Measurements from ENCODE around the gene ZNFX1. TPM values are rescaled to one million over a fixed set of nuclear protein-coding genes. Genes with fewer than 3 reads are reported as not detected.

The ZNFX1 gene
- total RNA-seq, 1 donor from 2014 or later = 77.4 TPM

- Mint-ChIP-seq H3K9me3 (ENCODE audit: unreplicated experiment) (no peaks in the 10 kb centered on the region), H3K36me3 (ENCODE audit: low read depth, unreplicated experiment) (peaks cover 31% of the 10 kb centered on the region), H3K4me3 (ENCODE audit: unreplicated experiment) (no peak overlapping the region), H3K27me3 (ENCODE audit: low read depth, unreplicated experiment) (no peaks in the 10 kb centered on the region), H3K4me1 (ENCODE audit: low read depth, unreplicated experiment) (no peaks in the 10 kb centered on the region), H3K27ac (ENCODE audit: unreplicated experiment) (no peak overlapping the region)
- Histone ChIP-seq H3K27ac (ENCODE audit: low read depth, low read length) (no peak overlapping the region), H3K79me2 (ENCODE audit: insufficient read depth, low read length) (no peaks in the 10 kb centered on the region), H3K36me3 (ENCODE audit: insufficient read depth, low read length) (peaks cover 59% of the 10 kb centered on the region), H3K27me3 (ENCODE audit: insufficient read depth, low read length) (no peaks in the 10 kb centered on the region), H3K9me3 (ENCODE audit: insufficient read depth, low read depth, low read length) (no peaks in the 10 kb centered on the region), H3K9ac (ENCODE audit: low read length) (no peak overlapping the region), H4K20me1 (ENCODE audit: insufficient read depth, low read length) (peaks cover 19% of the 10 kb centered on the region), H3K4me3 (ENCODE audit: insufficient read depth, low read depth, low read length) (no peak overlapping the region), H3K4me2 (ENCODE audit: low read length) (no peak overlapping the region), H2AFZ (ENCODE audit: low read depth, low read length) (no peak overlapping the region), H3K4me1 (ENCODE audit: insufficient read depth, low read length) (no peaks in the 10 kb centered on the region)
- DNase-seq (ENCODE audit: low read depth) (no peak), FAIRE-seq (no peak)
- TF ChIP-seq EZH2 (IDR thresholded peaks at IDR 0.05; ENCODE audit: insufficient read depth, low read length) (no peak), CTCF (IDR thresholded peaks at IDR 0.05; ENCODE audit: insufficient read depth, low read depth, low read length) (no peak)
Measured at GRCh38 chr20:49256261-49256660, 21.6 kb downstream of the ZNFX1 start.

GRCh38 chr20:49252556-49253350 is 25.1 kb downstream of the ZNFX1 start:
- no peaks in the 10 kb centered on the region for H3K9me3 ChIP-seq (ENCODE audit: insufficient read depth, low read depth, low read length)
- no peaks in the 10 kb centered on the region for H3K27me3 ChIP-seq (ENCODE audit: insufficient read depth, low read length)
- DNase-seq (ENCODE audit: low read depth) (no peak), FAIRE-seq (no peak)
- peaks cover 41% of the 10 kb centered on the region for H3K36me3 Mint-ChIP-seq (ENCODE audit: low read depth, unreplicated experiment)
- H3K4me3 Mint-ChIP-seq (ENCODE audit: unreplicated experiment) = no peak overlapping the region
- no peak overlapping the region for H3K4me2 ChIP-seq (ENCODE audit: low read length)
- no peaks in the 10 kb centered on the region for H3K27me3 Mint-ChIP-seq (ENCODE audit: low read depth, unreplicated experiment)
- H3K4me1 ChIP-seq (ENCODE audit: insufficient read depth, low read length) = no peaks in the 10 kb centered on the region
- peaks cover 20% of the 10 kb centered on the region for H4K20me1 ChIP-seq (ENCODE audit: insufficient read depth, low read length)
- no peak overlapping the region for H3K27ac Mint-ChIP-seq (ENCODE audit: unreplicated experiment)
- TF ChIP-seq EZH2 (IDR thresholded peaks at IDR 0.05; ENCODE audit: insufficient read depth, low read length) (no peak), CTCF (IDR thresholded peaks at IDR 0.05; ENCODE audit: insufficient read depth, low read depth, low read length) (no peak)
- H3K9me3 Mint-ChIP-seq (ENCODE audit: unreplicated experiment) = no peaks in the 10 kb centered on the region
- H3K27ac ChIP-seq (ENCODE audit: low read depth, low read length) = no peak overlapping the region
- no peak overlapping the region for H2AFZ ChIP-seq (ENCODE audit: low read depth, low read length)
- no peaks in the 10 kb centered on the region for H3K79me2 ChIP-seq (ENCODE audit: insufficient read depth, low read length)
- no peak overlapping the region for H3K9ac ChIP-seq (ENCODE audit: low read length)
- H3K36me3 ChIP-seq (ENCODE audit: insufficient read depth, low read length) = peaks cover 74% of the 10 kb centered on the region
- H3K4me3 ChIP-seq (ENCODE audit: insufficient read depth, low read depth, low read length) = no peak overlapping the region
- H3K4me1 Mint-ChIP-seq (ENCODE audit: low read depth, unreplicated experiment) = no peaks in the 10 kb centered on the region

Measured in astrocyte (in vitro differentiated cells and primary cell).